HEK293T (cell line): ENCODE data around the gene FBN1.

Experiments
- ARNT ChIP-seq: fragments of 450-650 bp; IDR thresholded peaks from 2 replicates; pipeline ENCODE4 v1.6.1; 2017; ENCODE audit warnings: mild to moderate bottlenecking
- BHLHE40 ChIP-seq: fragments of 450-650 bp; IDR thresholded peaks from 2 replicates; pipeline ENCODE4 v1.6.1; 2016; ENCODE audit warnings: mild to moderate bottlenecking, moderate library complexity, borderline replicate concordance
- TARDBP ChIP-seq: fragments of 450-650 bp; IDR thresholded peaks from 2 replicates; pipeline ENCODE4 v1.6.1; 2016
- TF ChIP-seq, protein P1 (sequence below): fragments of 450-650 bp; IDR thresholded peaks from 2 replicates; pipeline ENCODE4 v1.6.1; 2016

DNA sequence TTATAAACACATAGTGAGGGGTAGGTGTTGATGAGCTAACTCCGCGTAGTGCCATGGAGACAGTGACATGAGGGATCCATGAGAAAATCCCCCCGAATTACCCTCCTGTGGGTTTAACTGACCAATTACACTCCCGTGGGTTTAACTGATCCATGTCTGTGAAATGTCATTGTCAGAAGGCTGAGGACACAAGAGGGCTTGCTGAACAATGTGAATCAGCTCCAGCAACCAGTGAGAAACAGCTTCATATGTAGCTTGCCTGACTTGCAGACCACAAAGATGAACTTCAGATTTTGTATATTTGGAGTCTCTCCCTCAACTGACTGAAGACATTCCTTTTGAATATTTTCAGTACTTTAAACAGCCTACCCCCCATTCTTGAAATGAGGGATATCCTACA lies 144.9 kb downstream of the FBN1 start:
- TF ChIP-seq BHLHE40: no peak
- TF ChIP-seq TARDBP: no peak
- TF ChIP-seq ARNT: no peak
- TF ChIP-seq, protein P1, sequence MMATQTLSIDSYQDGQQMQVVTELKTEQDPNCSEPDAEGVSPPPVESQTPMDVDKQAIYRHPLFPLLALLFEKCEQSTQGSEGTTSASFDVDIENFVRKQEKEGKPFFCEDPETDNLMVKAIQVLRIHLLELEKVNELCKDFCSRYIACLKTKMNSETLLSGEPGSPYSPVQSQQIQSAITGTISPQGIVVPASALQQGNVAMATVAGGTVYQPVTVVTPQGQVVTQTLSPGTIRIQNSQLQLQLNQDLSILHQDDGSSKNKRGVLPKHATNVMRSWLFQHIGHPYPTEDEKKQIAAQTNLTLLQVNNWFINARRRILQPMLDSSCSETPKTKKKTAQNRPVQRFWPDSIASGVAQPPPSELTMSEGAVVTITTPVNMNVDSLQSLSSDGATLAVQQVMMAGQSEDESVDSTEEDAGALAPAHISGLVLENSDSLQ: no peak
